ENCODE measurements around the gene BACE2. TPM values are rescaled to one million over a fixed set of nuclear protein-coding genes. Genes with fewer than 3 reads are reported as not detected.

Gene BACE2
- total and polyA plus RNA-seq, 2 of the 13 experiments (the other 11 are each of a cell fraction or from before 2014, with no cell fraction given), result 0.07 to 0.11 TPM

DNA sequence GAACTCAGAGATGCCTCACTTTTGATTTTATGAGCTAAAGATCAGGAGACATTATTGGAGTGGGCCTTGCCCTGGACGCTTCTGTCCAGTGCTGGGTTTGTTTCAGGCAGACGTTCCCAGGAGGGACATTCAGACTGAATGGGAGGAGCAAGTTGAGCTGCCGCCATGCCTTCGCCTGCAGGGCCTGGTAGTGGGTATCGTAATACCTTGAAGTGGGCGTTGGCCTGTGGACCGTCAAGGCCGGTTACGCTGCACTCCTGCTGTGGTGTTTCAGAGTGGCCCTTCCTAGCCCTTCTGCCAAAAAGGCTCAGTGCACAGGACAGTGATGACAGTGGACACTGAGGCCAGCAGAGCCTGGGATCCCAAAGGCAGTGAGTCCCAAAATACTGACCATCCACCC, 150.3 kb downstream of the BACE2 start (continued):
- TF ChIP-seq HNF1B (CRISPR knock-in tag; IDR thresholded peaks at IDR 0.05) (no peak), HINFP (CRISPR knock-in tag; IDR thresholded peaks at IDR 0.05; ENCODE audit: low read depth) (no peak), SPEN (CRISPR knock-in tag; IDR thresholded peaks at IDR 0.05; ENCODE audit: low read depth) (no peak)

- Histone ChIP-seq H3K36me3 (replicated peaks in 1 of 2; ENCODE audit: control insufficient read depth in 1 of 2, insufficient read depth in 2 of 2, low read length in 2 of 2) (no peaks in the 10 kb centered on the region), H3K9me3 (ENCODE audit: low read length) (no peaks in the 10 kb centered on the region), H4K20me1 (ENCODE audit: insufficient read depth, low read length) (no peaks in the 10 kb centered on the region), H3K4me3 (replicated peaks in 1 of 3; ENCODE audit: insufficient read depth in 1 of 3, low read depth in 2 of 3, low read length in 3 of 3) (no peak overlapping the region; a peak in 1 of 6 replicates), H3K9ac (ENCODE audit: insufficient read depth, low read depth, low read length) (no peak overlapping the region), H2AFZ (ENCODE audit: low read length) (no peak overlapping the region), H3K4me1 (ENCODE audit: insufficient read depth, low read length) (peaks cover 81% of the 10 kb centered on the region), H3K27ac (ENCODE audit: extremely low read length, insufficient read depth, low read length) (peak overlapping the region; percentile 16), H3K4me2 (ENCODE audit: low read depth, low read length) (peak overlapping the region; percentile 23; the same call in 1 of the 2 replicates), H3K79me2 (ENCODE audit: insufficient read depth, low read length) (peaks cover 10% of the 10 kb centered on the region), H3K27me3 (ENCODE audit: control insufficient read depth in 1 of 2, insufficient read depth in 2 of 2, low read length in 2 of 2) (peaks cover 0 to 12% of the 10 kb centered on the region in 2 experiments; a peak in 1 of 5 replicates)
- no peak for ATAC-seq
- ChIA-PET CTCF (ENCODE audit: low intra/inter-chr PET ratio, low total read pairs) (no interaction called here), POLR2A (interaction anchor here (1.1 to 8.6 kb wide), 5 partner anchors 36 to 52 kb away, joined by 3 to 105 read pairs (median 7); partner anchors contain the start of gene MX2)
- BruUV-seq (replicated peaks), result no TSS peak
- DNase-seq (ENCODE audit: low spot score), result no peak
- no peak for FAIRE-seq
- WGBS (ENCODE audit: low lambda C conversion rate), result 39% methylated on average over 6 of the region's 7 CpGs
- in situ Hi-C loops (cut with HindIII; ENCODE audit: extremely low pct_ligation_motif_present, low pct_unique_long_range_greater_than_20kb), result no loop called here
- TF ChIP-seq HNF4A (CRISPR knock-in tag; IDR thresholded peaks at IDR 0.05) (peak; percentile 24), CENPX (CRISPR knock-in tag; IDR thresholded peaks at IDR 0.05) (no peak), SALL1 (CRISPR knock-in tag; IDR thresholded peaks at IDR 0.05) (peak; percentile 9; the same call in 1 of the 2 replicates), MTA1 (CRISPR knock-in tag; IDR thresholded peaks at IDR 0.05; ENCODE audit: borderline replicate concordance) (peak; percentile 65; the same call in 1 of the 2 replicates), ZNF329 (CRISPR knock-in tag; IDR thresholded peaks at IDR 0.05; ENCODE audit: low read depth) (no peak)
- TF ChIP-seq, protein P1, sequence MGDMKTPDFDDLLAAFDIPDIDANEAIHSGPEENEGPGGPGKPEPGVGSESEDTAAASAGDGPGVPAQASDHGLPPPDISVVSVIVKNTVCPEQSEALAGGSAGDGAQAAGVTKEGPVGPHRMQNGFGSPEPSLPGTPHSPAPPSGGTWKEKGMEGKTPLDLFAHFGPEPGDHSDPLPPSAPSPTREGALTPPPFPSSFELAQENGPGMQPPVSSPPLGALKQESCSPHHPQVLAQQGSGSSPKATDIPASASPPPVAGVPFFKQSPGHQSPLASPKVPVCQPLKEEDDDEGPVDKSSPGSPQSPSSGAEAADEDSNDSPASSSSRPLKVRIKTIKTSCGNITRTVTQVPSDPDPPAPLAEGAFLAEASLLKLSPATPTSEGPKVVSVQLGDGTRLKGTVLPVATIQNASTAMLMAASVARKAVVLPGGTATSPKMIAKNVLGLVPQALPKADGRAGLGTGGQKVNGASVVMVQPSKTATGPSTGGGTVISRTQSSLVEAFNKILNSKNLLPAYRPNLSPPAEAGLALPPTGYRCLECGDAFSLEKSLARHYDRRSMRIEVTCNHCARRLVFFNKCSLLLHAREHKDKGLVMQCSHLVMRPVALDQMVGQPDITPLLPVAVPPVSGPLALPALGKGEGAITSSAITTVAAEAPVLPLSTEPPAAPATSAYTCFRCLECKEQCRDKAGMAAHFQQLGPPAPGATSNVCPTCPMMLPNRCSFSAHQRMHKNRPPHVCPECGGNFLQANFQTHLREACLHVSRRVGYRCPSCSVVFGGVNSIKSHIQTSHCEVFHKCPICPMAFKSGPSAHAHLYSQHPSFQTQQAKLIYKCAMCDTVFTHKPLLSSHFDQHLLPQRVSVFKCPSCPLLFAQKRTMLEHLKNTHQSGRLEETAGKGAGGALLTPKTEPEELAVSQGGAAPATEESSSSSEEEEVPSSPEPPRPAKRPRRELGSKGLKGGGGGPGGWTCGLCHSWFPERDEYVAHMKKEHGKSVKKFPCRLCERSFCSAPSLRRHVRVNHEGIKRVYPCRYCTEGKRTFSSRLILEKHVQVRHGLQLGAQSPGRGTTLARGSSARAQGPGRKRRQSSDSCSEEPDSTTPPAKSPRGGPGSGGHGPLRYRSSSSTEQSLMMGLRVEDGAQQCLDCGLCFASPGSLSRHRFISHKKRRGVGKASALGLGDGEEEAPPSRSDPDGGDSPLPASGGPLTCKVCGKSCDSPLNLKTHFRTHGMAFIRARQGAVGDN (CRISPR knock-in tag; IDR thresholded peaks at IDR 0.05), result peak; percentile 31
- intact Hi-C loops (cut with micrococcal nuclease; ENCODE audit: unreplicated experiment), result no loop called here
Observed at GRCh38 chr21:41319273-41319672, 151.3 kb downstream of the BACE2 start.
